ENCODE results near the gene CMIP. TPM values are rescaled to one million over a fixed set of nuclear protein-coding genes. Genes with fewer than 3 reads are reported as not detected.

The CMIP gene
- total RNA-seq, 1 experiment from 2014 or later: 68.0 TPM

GRCh38 chr16:81758376-81758775, 313.8 kb downstream of the CMIP start:
- H3K27ac Mint-ChIP-seq (ENCODE audit: unreplicated experiment): no peak overlapping the region

More at GRCh38 chr16:81758376-81758775, 313.8 kb downstream of the CMIP start:
- Histone ChIP-seq H3K36me3 (ENCODE audit: control insufficient read depth, insufficient read depth, low read length) (no peaks in the 10 kb centered on the region), H3K9me3 (no peaks in the 10 kb centered on the region), H3K27me3 (replicated peaks; ENCODE audit: control insufficient read depth, insufficient read depth, low read length) (no peaks in the 10 kb centered on the region), H3K4me3 (ENCODE audit: low read depth, low read length) (no peak overlapping the region), H3K4me1 (peaks cover 8% of the 10 kb centered on the region; the same call in 1 of the 2 replicates)
- intact Hi-C loops (cut with micrococcal nuclease; ENCODE audit: unreplicated experiment): no loop called here
- H3K4me1 Mint-ChIP-seq (ENCODE audit: low read depth, unreplicated experiment): no peaks in the 10 kb centered on the region
- no peak for TF ChIP-seq CTCF (IDR thresholded peaks at IDR 0.05; ENCODE audit: insufficient read depth in 1 of 2, low read depth in 1 of 2, low read length in 1 of 2, severe bottlenecking in 1 of 2, unreplicated experiment in 1 of 2)
- peaks cover 6% of the 10 kb centered on the region for H3K36me3 Mint-ChIP-seq (ENCODE audit: insufficient read depth, unreplicated experiment)
- H3K9me3 Mint-ChIP-seq (ENCODE audit: unreplicated experiment): no peaks in the 10 kb centered on the region
- DNase-seq: no peak
- BruUV-seq (replicated peaks): no TSS peak
- POLR2A ChIA-PET: no interaction called here
- H3K27me3 Mint-ChIP-seq (ENCODE audit: insufficient read depth, unreplicated experiment): no peaks in the 10 kb centered on the region
- no peak overlapping the region for H3K4me3 Mint-ChIP-seq (ENCODE audit: unreplicated experiment)
- CTCF ChIA-PET: interaction anchor here (0.7 to 0.8 kb wide), 2 partner anchors 10 to 215 kb away, joined by 4 read pairs; no protein-coding TSS in a partner anchor

Small RNA genes within 50 kb of the gene (microRNA-seq; reads per million reads assigned to microRNA genes)
- not detected for gene MIR6504
- 1.3 reads per million for gene MIR7854

Other genes with a start within 250 kb of the CMIP start
- gene BCO1, start 206.1 kb upstream of the CMIP start, total RNA-seq (2022): 0.91 and 1.0 TPM in 2 replicates
- gene GAN, start 129.8 kb upstream of the CMIP start, total RNA-seq (2022): 27.5 and 29.3 TPM in 2 replicates